HepG2 (cell line): Measurements from ENCODE around the gene SELENOM. TPM values are rescaled to one million over a fixed set of nuclear protein-coding genes. Genes with fewer than 3 reads are reported as not detected.

ENCODE experiments used
- CAMTA2 ChIP-seq: sonication (generic); formaldehyde crosslinking; IDR thresholded peaks from 2 replicates; pipeline ENCODE4 v1.4.0; 2020; ENCODE audit warnings: mild to moderate bottlenecking, missing genetic modification reagents, borderline replicate concordance
- FOXK2 ChIP-seq: fragments of 450-650 bp; IDR thresholded peaks from 2 replicates; pipeline ENCODE4 v1.6.1; 2016
- KDM4B ChIP-seq: sonication (generic); formaldehyde crosslinking; IDR thresholded peaks from 2 replicates; pipeline ENCODE4 v1.4.0; 2020; ENCODE audit warnings: missing genetic modification reagents
- MAF1 ChIP-seq: sonication (generic); formaldehyde crosslinking; IDR thresholded peaks from 2 replicates; pipeline ENCODE4 v1.5.0; 2020; ENCODE audit warnings: missing genetic modification reagents, borderline replicate concordance
- MTF2 ChIP-seq: sonication (generic); formaldehyde crosslinking; IDR thresholded peaks from 2 replicates; pipeline ENCODE4 v1.5.0; 2020; ENCODE audit warnings: missing genetic modification reagents, borderline replicate concordance
- NFKB2 ChIP-seq: sonication (generic); formaldehyde crosslinking; IDR thresholded peaks from 2 replicates; pipeline ENCODE4 v1.4.0; 2020; ENCODE audit warnings: missing genetic modification reagents, borderline replicate concordance
- PTBP1 ChIP-seq: fragments of 200-400 bp; formaldehyde crosslinking; IDR thresholded peaks from 2 replicates; pipeline ENCODE4 v1.6.1; 2018; ENCODE audit warnings: low read length, low read depth; ENCODE audit not compliant: poor library complexity, severe bottlenecking
- RFX1 ChIP-seq: fragments of 450-650 bp; IDR thresholded peaks from 2 replicates; pipeline ENCODE4 v1.6.1; 2017
- SCMH1 ChIP-seq: sonication (generic); formaldehyde crosslinking; IDR thresholded peaks from 2 replicates; pipeline ENCODE4 v1.9.0; 2021; ENCODE audit warnings: missing genetic modification reagents, mild to moderate bottlenecking, borderline replicate concordance
- TSC22D2 ChIP-seq: sonication (generic); formaldehyde crosslinking; IDR thresholded peaks from 2 replicates; pipeline ENCODE4 v1.5.1; 2020; ENCODE audit warnings: missing genetic modification reagents, mild to moderate bottlenecking, borderline replicate concordance
- ZFP1 ChIP-seq: IDR thresholded peaks from 2 replicates; pipeline ENCODE4 v1.6.1; 2016
- ZFP90 ChIP-seq: sonication (generic); formaldehyde crosslinking; IDR thresholded peaks from 2 replicates; pipeline ENCODE4 v1.8.0; 2022; ENCODE audit warnings: missing genetic modification reagents, mild to moderate bottlenecking, inconsistent platforms, borderline replicate concordance
- ZNF234 ChIP-seq: sonication (generic); formaldehyde crosslinking; conservative IDR thresholded peaks from 2 replicates; pipeline ENCODE4 v1.5.1; 2020; ENCODE audit warnings: mild to moderate bottlenecking, missing genetic modification reagents
- ZNF343 ChIP-seq: sonication (generic); formaldehyde crosslinking; IDR thresholded peaks from 2 replicates; pipeline ENCODE4 v1.4.0; 2020; ENCODE audit warnings: mild to moderate bottlenecking, missing genetic modification reagents
- ZNF382 ChIP-seq: sonication (generic); formaldehyde crosslinking; IDR thresholded peaks from 2 replicates; pipeline ENCODE4 v1.5.0; 2020; ENCODE audit warnings: missing genetic modification reagents, mild to moderate bottlenecking, borderline replicate concordance
- ZNF550 ChIP-seq: sonication (generic); formaldehyde crosslinking; IDR thresholded peaks from 2 replicates; pipeline ENCODE4 v1.4.0; 2020; ENCODE audit warnings: mild to moderate bottlenecking, missing genetic modification reagents, borderline replicate concordance
- ZNF577 ChIP-seq: sonication (generic); formaldehyde crosslinking; IDR thresholded peaks from 2 replicates; pipeline ENCODE4 v1.4.0; 2020; ENCODE audit warnings: mild to moderate bottlenecking, low read depth, missing genetic modification reagents, borderline replicate concordance
- ZNF883 ChIP-seq: sonication (generic); formaldehyde crosslinking; IDR thresholded peaks from 2 replicates; pipeline ENCODE4 v1.5.1; 2020; ENCODE audit warnings: mild to moderate bottlenecking, missing genetic modification reagents; ENCODE audit errors: not compliant biosample characterization
- polyA plus RNA-seq, 8 experiments: library from polyadenylated mRNA; depleted of rRNA in 3 of 8; stranded (reverse) in 7 of 8; unstranded in 1 of 8; fragments of >200 nt; fragmentation: Illumina TruSeq in 4 of 8; extraction: Trizol in 4 of 8; gene quantifications; 2 replicates each; pipeline versions ENCODE4 v1.2.1 to v1.2.3, GENCODE V29; 2011 to 2016; ENCODE audit warnings: low read depth in 4 of 8, missing spikeins in 1 of 8, mixed read lengths in 1 of 8; ENCODE audit not compliant: insufficient read depth in 1 of 8
- total RNA-seq, 5 experiments: library from RNA; depleted of rRNA; stranded (reverse); fragments of >200 nt; fragmentation: Illumina TruSeq; extraction: Trizol; gene quantifications; 2 replicates each; pipeline ENCODE4 v1.2.3, GENCODE V29; 2016; ENCODE audit warnings: low read depth in 1 of 5
- TF ChIP-seq, protein P1 (sequence below): sonication (generic); formaldehyde crosslinking; IDR thresholded peaks from 2 replicates; pipeline ENCODE4 v1.4.0; 2020; ENCODE audit warnings: mild to moderate bottlenecking, missing genetic modification reagents
- TF ChIP-seq, protein P2 (sequence below): sonication (generic); formaldehyde crosslinking; IDR thresholded peaks from 2 replicates; pipeline ENCODE4 v1.5.0; 2020; ENCODE audit warnings: missing genetic modification reagents
- TF ChIP-seq, protein P3 (sequence below): sonication (generic); formaldehyde crosslinking; IDR thresholded peaks from 2 replicates; pipeline ENCODE4 v1.4.0; 2020; ENCODE audit warnings: missing genetic modification reagents
- TF ChIP-seq, protein P4 (sequence below): sonication (generic); formaldehyde crosslinking; IDR thresholded peaks from 2 replicates; pipeline ENCODE4 v1.4.0; 2020; ENCODE audit warnings: missing genetic modification reagents
- TF ChIP-seq, protein P5 (sequence below): sonication (generic); formaldehyde crosslinking; IDR thresholded peaks from 2 replicates; pipeline ENCODE4 v1.5.1; 2020; ENCODE audit warnings: mild to moderate bottlenecking, moderate library complexity, missing genetic modification reagents

SELENOM gene
- total and polyA plus RNA-seq, 2 of the 13 experiments (the other 11 are each of a cell fraction or from before 2014, with no cell fraction given): 4.1 to 4.3 TPM

DNA sequence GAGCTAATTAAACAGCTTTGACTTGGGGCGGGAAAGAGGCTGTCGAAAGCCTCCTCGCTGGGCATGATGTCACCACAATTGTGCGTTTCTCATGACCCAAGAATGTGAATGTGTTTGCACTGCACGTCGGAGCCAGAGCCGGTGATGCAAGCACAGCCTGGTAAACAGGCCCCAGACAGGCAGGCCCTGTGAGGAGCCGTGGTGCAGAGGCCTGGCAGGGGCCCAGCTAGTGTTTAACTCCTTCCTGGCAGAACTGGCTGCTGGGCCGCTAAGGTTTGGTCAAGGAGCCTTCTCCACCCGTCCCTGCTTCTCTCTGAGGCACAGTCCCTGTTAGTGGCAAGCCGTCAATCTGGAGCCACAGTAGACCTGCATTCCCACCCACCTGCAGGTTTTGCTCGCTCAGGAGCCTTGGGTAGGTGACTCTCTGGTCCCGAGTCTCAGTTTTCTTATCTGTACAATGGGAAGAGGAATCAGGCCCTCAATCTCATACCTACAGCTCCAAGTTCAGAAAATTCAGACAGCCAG lies 51.7 kb downstream of the SELENOM start (continued):
- TF ChIP-seq, protein P1, sequence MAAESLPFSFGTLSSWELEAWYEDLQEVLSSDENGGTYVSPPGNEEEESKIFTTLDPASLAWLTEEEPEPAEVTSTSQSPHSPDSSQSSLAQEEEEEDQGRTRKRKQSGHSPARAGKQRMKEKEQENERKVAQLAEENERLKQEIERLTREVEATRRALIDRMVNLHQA (CRISPR knock-in tag): no peak
- no peak for TF ChIP-seq MTF2 (CRISPR knock-in tag)
- no peak for TF ChIP-seq ZNF343 (CRISPR knock-in tag)
- no peak for TF ChIP-seq ZNF550
- no peak for TF ChIP-seq CAMTA2 (CRISPR knock-in tag)
- no peak for TF ChIP-seq ZNF234 (CRISPR knock-in tag)
- TF ChIP-seq ZNF382 (CRISPR knock-in tag): no peak
- TF ChIP-seq ZNF883 (CRISPR knock-in tag): no peak
- TF ChIP-seq, protein P2, sequence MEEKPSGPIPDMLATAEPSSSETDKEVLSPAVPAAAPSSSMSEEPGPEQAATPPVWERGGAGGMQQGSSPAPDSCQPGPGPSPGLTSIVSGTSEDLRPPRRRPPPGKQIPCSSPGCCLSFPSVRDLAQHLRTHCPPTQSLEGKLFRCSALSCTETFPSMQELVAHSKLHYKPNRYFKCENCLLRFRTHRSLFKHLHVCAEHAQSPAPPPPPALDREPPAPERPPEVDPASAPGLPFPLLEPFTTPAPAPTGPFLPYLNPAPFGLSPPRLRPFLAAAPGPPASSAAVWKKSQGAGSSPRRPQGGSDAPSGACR: peak; percentile 82; the same call in 1 of the 2 replicates
- TF ChIP-seq ZFP1 (CRISPR knock-in tag): peak; percentile 24; the same call in 1 of the 2 replicates
- TF ChIP-seq, protein P3, sequence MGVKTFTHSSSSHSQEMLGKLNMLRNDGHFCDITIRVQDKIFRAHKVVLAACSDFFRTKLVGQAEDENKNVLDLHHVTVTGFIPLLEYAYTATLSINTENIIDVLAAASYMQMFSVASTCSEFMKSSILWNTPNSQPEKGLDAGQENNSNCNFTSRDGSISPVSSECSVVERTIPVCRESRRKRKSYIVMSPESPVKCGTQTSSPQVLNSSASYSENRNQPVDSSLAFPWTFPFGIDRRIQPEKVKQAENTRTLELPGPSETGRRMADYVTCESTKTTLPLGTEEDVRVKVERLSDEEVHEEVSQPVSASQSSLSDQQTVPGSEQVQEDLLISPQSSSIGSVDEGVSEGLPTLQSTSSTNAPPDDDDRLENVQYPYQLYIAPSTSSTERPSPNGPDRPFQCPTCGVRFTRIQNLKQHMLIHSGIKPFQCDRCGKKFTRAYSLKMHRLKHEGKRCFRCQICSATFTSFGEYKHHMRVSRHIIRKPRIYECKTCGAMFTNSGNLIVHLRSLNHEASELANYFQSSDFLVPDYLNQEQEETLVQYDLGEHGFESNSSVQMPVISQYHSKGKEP: no peak
- TF ChIP-seq SCMH1 (CRISPR knock-in tag): no peak
- TF ChIP-seq RFX1: no peak
- TF ChIP-seq ZNF577: no peak
- TF ChIP-seq, protein P4, sequence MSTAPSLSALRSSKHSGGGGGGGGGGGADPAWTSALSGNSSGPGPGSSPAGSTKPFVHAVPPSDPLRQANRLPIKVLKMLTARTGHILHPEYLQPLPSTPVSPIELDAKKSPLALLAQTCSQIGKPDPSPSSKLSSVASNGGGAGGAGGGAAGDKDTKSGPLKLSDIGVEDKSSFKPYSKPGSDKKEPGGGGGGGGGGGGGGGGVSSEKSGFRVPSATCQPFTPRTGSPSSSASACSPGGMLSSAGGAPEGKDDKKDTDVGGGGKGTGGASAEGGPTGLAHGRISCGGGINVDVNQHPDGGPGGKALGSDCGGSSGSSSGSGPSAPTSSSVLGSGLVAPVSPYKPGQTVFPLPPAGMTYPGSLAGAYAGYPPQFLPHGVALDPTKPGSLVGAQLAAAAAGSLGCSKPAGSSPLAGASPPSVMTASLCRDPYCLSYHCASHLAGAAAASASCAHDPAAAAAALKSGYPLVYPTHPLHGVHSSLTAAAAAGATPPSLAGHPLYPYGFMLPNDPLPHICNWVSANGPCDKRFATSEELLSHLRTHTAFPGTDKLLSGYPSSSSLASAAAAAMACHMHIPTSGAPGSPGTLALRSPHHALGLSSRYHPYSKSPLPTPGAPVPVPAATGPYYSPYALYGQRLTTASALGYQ (CRISPR knock-in tag): peak; percentile 92
- TF ChIP-seq, protein P5, sequence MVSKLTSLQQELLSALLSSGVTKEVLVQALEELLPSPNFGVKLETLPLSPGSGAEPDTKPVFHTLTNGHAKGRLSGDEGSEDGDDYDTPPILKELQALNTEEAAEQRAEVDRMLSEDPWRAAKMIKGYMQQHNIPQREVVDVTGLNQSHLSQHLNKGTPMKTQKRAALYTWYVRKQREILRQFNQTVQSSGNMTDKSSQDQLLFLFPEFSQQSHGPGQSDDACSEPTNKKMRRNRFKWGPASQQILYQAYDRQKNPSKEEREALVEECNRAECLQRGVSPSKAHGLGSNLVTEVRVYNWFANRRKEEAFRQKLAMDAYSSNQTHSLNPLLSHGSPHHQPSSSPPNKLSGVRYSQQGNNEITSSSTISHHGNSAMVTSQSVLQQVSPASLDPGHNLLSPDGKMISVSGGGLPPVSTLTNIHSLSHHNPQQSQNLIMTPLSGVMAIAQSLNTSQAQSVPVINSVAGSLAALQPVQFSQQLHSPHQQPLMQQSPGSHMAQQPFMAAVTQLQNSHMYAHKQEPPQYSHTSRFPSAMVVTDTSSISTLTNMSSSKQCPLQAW (CRISPR knock-in tag): peak; percentile 83
- TF ChIP-seq KDM4B (CRISPR knock-in tag): peak; percentile 95
- TF ChIP-seq FOXK2: peak; percentile 88
- peak; percentile 89 for TF ChIP-seq PTBP1
- peak; percentile 91; the same call in 1 of the 2 replicates for TF ChIP-seq NFKB2 (CRISPR knock-in tag)
- peak; percentile 76 for TF ChIP-seq ZFP90 (CRISPR knock-in tag)
- peak; percentile 78; the same call in 1 of the 2 replicates for TF ChIP-seq MAF1 (CRISPR knock-in tag)
- TF ChIP-seq TSC22D2 (CRISPR knock-in tag): no peak
